ENCODE measurements around the gene PCGF3.

Gene PCGF3, protein sequence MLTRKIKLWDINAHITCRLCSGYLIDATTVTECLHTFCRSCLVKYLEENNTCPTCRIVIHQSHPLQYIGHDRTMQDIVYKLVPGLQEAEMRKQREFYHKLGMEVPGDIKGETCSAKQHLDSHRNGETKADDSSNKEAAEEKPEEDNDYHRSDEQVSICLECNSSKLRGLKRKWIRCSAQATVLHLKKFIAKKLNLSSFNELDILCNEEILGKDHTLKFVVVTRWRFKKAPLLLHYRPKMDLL

DNA sequence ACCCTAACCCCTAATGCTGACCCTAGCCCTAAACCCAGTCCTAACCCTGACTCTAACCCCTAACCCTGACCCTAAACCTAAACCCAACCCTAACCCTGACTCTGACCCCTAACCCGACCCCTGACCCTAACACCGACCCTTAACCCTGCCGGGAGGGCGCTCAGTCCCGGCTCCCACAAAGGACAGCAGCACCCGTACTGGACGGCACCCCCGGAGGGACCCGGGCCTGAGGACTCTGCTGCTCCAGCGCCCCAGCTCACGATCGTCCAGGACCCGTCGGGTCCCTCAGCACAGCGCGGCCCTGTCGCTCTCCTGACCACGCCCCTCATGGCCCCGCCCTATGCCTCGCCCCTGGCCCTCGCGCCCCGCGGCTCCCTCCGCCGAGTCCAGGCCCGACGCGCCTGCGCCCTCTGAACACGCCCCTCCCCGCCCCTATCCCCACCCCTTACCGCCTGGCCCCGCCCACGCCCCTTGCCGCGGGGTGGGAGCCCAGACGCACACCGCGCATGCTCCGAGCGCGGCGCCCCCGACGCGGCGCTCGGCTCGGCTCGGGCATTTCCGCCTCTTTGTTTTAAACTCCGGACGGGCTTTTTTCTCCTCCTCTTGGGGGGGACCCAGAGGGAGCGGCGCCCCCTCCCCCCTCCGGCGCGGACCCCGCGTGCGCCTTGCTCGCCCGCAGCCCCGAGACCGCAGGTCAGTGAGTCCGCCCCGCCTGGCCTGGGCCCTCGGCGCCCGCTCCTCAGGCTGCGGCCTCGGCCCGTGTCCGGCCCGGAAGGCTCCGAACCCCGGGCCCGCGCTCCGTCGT lies at the start of gene PCGF3:
Gene PCGF3, plus strand, starts transcription at position 555 of the 805 bp plus-strand sequence. CDS start 27,849 bp downstream, outside the sequence.
- TF ChIP-seq TAF1 (IDR thresholded peaks at IDR 0.05; ENCODE audit: low read depth) (peak; percentile 40; the same call in 1 of the 2 replicates), CREB1 (IDR thresholded peaks at IDR 0.05; ENCODE audit: low read depth) (no peak), CEBPB (IDR thresholded peaks at IDR 0.05) (no peak), MAX (IDR thresholded peaks at IDR 0.05) (peak; percentile 64), ZBTB7A (IDR thresholded peaks at IDR 0.05; ENCODE audit: low read depth) (0 out of 2 replicates have a peak, but pooled peaks have one; percentile 14)
- TF ChIP-seq, protein P1, sequence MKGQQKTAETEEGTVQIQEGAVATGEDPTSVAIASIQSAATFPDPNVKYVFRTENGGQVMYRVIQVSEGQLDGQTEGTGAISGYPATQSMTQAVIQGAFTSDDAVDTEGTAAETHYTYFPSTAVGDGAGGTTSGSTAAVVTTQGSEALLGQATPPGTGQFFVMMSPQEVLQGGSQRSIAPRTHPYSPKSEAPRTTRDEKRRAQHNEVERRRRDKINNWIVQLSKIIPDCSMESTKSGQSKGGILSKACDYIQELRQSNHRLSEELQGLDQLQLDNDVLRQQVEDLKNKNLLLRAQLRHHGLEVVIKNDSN (IDR thresholded peaks at IDR 0.05) = no peak

GRCh38 chr4:656436-657337 lies 48.9 kb upstream of the PCGF3 start:
- TF ChIP-seq REST (IDR thresholded peaks at IDR 0.05; ENCODE audit: low read depth) = no peak
- no peak for TF ChIP-seq MAX (IDR thresholded peaks at IDR 0.05)
- no peak for TF ChIP-seq CEBPB (IDR thresholded peaks at IDR 0.05)
- no peak for TF ChIP-seq EP300 (IDR thresholded peaks at IDR 0.05; ENCODE audit: borderline replicate concordance)
- TF ChIP-seq, protein P1 (IDR thresholded peaks at IDR 0.05) = no peak
- TF ChIP-seq RAD21 (IDR thresholded peaks at IDR 0.05; ENCODE audit: low read depth) = no peak
- TF ChIP-seq FOXM1 (IDR thresholded peaks at IDR 0.05; ENCODE audit: borderline replicate concordance, low read depth) = no peak
- no peak for TF ChIP-seq TAF1 (IDR thresholded peaks at IDR 0.05; ENCODE audit: low read depth)
- TF ChIP-seq CREB1 (IDR thresholded peaks at IDR 0.05; ENCODE audit: low read depth) = no peak
- no peak for TF ChIP-seq YY1 (IDR thresholded peaks at IDR 0.05; ENCODE audit: low read depth)

DNA sequence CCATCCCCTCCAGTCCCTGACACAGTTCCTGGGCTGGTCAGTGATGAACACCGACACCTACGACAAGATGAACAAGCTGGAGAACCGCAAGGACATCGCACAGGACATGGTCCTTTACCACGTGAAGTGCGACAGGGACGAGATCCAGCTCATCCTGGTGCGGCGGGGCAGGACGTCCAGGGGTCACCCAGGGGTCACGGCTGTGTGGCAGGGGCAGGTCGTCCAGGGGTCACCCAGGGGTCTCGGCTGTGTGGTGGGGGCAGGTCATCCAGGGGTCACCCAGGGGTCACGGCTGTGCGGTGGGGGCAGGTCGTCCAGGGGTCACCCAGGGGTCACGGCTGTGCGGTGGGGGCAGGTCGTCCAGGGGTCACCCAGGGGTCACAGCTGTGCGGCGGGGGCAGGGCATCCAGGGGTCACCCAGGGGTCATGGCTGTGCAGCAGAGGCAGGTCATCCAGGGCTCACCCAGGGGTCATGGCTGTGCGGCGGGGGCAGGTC lies 48.2 kb upstream of the PCGF3 start:
- TF ChIP-seq EGR1 (IDR thresholded peaks at IDR 0.05) (no peak), NFIC (IDR thresholded peaks at IDR 0.05) (no peak), CREB1 (IDR thresholded peaks at IDR 0.05; ENCODE audit: low read depth) (no peak), TEAD4 (IDR thresholded peaks at IDR 0.05) (no peak), FOXM1 (IDR thresholded peaks at IDR 0.05; ENCODE audit: borderline replicate concordance, low read depth) (no peak), MAX (IDR thresholded peaks at IDR 0.05) (no peak)

GRCh38 chr4:657834-658667 lies 47.6 kb upstream of the PCGF3 start:
- TF ChIP-seq CREB1 (IDR thresholded peaks at IDR 0.05; ENCODE audit: low read depth) (no peak), FOXM1 (IDR thresholded peaks at IDR 0.05; ENCODE audit: borderline replicate concordance, low read depth) (no peak), MAX (IDR thresholded peaks at IDR 0.05) (no peak), YY1 (IDR thresholded peaks at IDR 0.05; ENCODE audit: low read depth) (no peak), REST (IDR thresholded peaks at IDR 0.05; ENCODE audit: low read depth) (no peak), EGR1 (IDR thresholded peaks at IDR 0.05) (no peak), TCF12 (IDR thresholded peaks at IDR 0.05; ENCODE audit: low read depth) (no peak), CEBPB (IDR thresholded peaks at IDR 0.05) (no peak), NFIC (IDR thresholded peaks at IDR 0.05) (no peak), RAD21 (IDR thresholded peaks at IDR 0.05; ENCODE audit: low read depth) (no peak), ZBTB7A (IDR thresholded peaks at IDR 0.05; ENCODE audit: low read depth) (no peak), TAF1 (IDR thresholded peaks at IDR 0.05; ENCODE audit: low read depth) (no peak), EP300 (IDR thresholded peaks at IDR 0.05; ENCODE audit: borderline replicate concordance) (no peak), TEAD4 (IDR thresholded peaks at IDR 0.05) (no peak)
- TF ChIP-seq, protein P1 (IDR thresholded peaks at IDR 0.05) = no peak
